Pulmonary artery endothelial cell (primary cell): ENCODE measurements around the gene CD79A. TPM values are rescaled to one million over a fixed set of nuclear protein-coding genes. Genes with fewer than 3 reads are reported as not detected.

Experiments used
- DNase-seq: peaks from one replicate; pipeline ENCODE4 v3.0.0-alpha.2; 2011; ENCODE audit warnings: low read depth, low spot score
- total RNA-seq: library from RNA; depleted of rRNA; stranded (reverse); fragments of >200 nt; gene quantifications from 2 replicates; pipeline ENCODE4 v1.2.3, GENCODE V29; 2014

Gene CD79A
- total RNA-seq, 1 donor from 2014 or later: not detected

DNA sequence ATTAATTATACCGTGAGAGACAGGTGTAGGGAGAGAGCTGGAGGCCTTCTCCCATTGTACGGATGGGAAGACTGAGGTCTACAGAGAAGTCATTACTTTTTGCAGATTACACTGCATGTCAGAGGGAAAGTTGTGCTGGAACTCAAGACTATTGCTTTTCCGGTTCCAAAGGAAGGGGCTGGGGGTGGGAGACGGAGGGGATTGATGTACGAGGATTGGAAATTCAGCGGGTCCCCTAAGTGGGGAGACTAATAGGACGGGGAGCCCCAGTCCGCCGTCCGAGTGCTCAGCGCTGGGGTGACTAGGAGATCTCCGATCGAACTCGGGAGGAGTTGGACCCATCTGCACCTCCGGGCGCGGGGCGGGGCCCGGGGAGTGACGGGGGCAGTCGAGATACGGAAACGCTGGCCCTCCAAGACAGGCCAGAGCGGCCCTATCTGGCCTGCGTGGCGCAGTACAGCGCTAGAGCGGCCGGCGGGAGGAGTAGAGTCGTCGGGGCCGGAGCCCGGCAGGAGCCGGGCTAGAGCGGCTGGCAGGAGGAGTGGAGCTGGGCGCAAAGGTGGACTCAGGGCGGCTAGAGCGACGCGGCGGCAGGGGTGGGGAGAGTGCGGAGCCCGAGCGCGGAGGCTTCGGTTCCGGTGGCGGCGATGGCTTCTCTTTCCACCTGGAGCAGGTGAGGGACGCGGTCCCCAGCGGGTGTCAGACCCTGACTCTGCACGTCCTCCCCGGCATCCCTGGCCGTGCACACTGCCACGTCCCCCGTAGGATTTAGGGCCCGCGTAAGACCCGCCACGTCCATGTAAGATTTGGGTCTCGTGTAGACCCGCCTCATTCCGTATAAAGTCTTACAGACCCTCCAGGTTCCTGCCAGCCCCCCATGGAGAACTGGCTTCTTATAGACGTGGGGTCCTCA is 7.0 kb downstream of the CD79A start:
- DNase-seq: peak; percentile 86

DNA sequence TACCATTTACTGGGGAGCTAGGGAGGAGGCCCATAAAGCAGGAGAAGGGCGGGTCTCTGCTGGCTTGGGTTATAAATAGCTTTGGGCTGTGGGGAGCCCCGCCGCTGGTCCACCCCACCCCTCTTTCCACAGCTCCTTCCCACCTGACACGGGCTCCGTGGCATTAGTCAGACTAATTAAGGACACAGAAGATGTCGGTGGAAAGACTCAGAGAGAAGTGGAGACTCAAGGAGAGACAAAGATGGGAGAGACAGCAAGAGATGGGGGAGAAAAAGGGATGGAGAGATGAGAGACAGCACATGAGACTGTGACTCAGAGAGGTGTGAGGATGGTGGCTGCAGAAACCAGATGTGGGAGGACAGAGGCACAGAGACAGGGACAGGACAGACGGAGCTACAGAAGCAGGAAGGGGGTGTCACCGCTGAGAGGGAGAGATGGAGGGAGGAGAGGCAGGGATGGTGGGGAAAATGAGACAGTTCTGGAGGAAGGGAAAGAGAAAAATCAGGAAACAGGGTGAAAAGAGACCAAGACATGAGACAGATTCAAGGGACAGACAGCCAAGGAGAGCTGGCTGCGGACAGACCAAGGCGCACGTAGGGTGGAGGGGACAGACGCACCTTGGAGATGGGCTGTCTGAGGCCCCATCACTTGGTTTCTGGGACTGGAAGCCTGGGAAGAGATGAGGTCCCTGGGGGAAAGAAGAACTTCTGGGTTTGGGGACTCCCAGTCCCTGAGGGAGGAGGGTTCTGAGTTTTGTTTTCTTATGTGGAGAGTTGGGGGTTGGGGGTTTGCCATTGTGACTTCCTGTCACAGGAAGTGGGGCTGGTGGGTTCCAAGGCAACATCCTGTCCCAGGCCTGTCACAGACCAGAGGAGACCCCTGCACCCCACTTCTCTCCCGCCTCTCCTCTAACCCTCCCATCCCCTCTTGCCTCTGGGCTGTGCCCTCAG is 10.0 kb downstream of the CD79A start:
- no peak for DNase-seq

DNA sequence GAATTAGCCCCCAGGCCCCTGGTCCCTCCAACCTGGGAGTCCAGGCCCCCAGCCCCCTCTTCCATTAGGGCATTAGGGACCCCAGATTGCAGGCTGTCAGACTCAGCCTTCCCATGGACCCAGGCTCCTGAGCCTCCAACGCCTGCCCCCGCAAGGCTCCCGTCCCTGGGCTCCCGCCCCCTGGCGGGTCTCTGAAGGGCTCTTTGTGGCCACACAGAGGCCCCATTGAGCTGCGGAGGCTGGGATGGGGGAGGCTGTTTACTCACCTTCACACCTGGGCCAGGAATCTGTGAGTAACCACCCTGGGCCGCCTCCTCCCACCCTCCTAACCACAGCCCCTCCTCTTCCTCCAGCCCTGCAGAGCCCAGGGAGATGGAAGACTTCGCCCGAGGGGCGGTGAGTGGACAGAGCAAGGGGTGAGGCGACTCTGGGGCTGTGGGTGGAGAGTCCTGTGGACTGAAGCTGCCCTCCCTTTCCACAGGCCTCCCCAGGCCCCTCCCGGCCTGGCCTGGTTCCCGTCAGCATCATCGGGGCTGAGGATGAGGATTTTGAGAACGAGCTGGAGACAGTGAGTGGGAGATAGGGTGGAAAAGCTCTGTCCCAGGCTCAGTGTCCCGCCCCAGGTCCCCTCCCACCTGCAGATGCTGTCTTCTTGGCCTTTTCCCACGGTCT is 10.8 kb downstream of the CD79A start:
- no peak for DNase-seq

DNA sequence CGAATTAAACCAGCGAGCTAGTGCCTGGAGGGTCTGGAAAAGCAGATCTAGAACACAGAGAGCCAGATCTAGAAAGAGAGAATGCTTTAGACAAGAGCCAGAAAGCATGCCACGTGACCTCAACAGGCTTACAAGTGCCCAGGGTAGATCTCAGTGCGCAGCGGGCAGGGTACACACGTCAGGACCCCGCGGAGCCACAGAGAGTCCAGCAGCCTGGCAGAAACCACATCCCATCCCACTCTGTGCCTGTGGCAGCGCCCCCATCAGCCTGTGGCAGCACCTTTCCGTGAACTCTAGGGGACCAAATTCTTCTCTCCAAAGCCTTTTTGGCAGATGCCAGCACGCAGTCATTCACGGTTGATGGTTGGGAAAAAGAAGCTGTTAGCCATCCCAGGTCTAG is 11.8 kb downstream of the CD79A start:
- DNase-seq: no peak

DNA sequence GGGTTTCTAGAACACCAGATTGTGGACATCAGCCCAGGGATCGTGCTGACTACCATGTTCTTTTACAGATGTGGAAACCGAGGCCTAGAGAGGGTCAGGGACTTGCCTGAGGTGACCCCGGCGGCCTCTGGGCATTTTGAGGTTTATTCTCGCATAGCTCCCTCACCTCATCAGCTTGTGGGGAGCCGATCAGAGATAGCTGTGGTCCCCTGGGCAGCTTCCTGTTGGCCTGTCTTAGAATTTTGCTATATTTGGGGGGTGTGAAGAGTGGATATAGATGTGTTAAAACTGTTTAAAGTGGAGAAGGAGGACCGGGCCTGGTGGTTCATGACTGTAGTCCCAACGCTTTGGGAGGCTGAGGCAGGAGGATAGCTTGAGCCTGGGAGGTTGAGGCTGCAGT is 12.8 kb downstream of the CD79A start:
- DNase-seq: no peak

DNA sequence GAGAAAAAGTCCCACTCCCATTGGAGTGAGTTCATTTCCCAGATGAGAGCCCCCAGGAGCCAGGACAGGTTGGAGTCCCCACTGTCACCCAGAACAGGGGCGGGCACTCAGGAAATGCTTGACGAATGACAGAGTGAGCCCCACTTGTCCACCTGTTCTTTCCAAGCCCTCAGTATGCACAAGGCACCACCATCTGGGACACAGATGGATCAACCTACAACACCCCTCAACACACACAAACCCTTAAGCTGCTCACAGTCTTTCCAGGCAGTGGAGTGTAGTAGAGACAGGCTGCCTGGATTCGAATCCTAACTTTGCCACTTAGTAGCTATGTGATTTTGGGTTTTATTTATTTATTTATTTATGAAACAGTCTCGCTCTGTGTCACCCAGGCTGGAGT is 13.9 kb downstream of the CD79A start:
- DNase-seq: no peak

DNA sequence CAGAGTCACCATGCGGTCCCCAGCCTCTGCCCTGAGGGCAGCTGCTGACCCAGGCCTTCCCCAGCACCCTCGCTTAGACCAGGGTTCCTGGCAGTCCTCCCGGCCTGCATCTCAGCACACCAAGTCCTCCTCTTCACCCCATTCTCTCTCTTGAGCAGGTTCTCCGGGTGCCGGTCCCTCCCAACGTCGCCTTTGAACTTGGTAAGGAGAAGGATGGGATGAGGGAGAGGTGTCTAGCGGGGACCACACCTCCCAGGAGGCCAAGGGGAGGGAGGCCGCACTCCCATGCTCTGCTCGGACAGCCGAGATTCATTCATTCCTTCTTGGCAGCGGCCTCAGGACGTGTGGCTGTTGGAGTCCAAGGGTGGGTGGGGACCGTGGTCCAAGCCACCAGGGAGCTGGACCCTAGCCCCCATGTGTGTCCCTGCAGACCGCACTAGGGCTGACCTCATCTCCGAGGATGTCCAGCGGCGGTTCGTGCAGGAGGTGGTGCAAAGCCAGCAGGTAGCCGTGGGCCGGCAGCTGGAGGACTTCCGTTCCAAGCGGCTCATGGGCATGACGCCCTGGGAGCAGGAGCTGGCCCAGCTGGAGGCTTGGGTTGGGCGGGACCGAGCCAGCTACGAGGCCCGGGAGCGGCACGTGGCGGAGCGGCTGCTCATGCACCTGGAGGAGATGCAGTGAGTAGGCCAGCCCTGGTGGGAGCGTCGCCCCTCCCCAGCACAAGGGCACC is 15.3 kb downstream of the CD79A start:
- DNase-seq: no peak

DNA sequence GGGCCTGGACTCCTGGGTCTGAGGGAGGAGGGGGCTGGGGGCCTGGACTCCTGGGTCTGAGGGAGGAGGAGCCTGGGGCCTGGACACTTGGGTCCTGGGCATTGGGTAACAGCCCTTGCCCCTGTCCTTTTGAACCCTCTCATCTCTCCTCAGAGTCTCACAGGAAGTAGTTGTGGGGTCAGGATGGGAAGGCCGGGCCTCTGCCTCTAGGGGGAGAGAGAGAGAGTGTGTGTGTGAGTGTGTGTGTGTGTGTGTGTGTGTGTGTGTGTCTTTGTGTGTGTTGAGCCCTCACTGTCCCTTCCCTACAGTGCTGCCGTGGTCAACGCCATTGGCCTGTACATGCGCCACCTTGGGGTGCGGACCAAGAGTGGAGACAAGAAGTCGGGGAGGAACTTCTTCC is 16.8 kb downstream of the CD79A start:
- DNase-seq: no peak

DNA sequence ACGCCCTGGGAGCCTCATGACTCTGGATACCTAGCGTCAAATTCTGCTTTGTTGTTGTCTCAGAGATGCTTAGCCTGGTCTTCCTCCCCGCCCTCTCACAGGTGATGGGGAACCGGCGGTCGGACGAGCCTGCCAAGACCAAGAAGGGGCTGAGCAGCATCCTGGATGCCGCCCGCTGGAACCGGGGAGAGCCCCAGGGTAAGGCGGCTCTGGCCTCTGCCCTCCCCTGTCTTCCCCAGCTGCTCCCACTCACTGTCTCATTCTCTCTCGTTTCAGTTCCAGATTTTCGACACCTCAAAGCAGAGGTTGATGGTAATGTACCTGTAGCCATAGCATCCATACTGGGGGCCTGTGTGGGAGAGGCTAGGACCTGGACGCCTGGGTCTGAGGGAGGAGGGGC is 17.3 kb downstream of the CD79A start:
- DNase-seq: no peak

DNA sequence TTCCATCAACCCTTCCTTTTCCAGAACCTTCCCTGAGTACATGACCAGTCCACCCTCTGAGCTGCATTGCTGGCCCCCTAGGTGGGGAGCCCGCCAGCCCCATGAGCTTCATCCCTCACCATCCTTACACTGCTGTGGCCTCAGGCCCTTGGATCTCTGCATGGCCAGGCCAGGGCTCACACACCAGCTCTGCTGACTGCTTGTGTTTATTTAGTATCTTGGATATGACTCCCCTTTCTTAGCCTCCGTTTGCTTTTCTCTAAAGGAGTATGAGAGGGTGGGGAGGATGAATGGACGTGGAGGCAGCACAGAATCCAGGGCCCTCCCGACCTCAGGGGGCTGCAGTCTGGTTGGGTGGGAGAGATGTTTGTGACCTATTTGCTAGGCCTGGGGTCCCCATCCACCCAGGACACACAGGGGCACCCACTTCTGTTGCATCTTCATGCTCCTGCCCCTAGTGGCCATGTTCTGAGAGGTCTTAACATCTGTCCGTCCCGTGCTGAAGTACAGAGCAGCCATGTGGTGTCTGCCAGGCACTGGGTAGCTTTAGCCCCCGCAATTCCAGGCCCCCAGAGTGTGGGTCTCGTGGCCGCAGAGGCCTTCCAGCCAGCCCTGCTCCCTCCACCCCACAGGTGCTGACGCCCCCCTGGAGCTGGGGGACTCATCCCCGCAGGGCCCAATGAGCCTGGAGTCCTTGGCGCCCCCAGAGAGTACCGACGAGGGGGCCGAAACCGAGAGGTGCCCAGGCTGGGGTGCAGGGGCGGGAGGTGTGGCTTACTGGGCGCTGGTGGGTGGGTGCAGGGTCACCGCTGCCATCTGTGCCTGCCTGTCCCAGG is 18.9 kb downstream of the CD79A start:
- no peak for DNase-seq

DNA sequence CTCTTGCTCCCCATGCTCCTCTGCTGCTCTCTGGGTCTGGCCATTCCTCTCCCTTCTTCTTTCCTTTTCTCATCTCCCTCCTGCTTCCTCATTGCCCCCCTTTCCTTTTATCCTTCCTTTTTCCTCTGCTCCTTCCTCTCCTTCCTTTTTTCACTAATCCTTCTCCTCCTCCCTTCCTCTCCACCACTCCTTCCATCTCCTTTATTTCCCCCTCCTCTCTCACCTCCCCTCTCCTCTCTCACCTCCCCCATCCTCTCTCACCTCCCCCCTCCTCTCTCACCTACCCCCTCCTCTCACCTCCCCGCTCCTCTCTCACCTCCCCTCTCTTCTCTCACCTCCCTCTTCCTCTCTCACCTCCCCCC is 19.5 kb downstream of the CD79A start:
- no peak for DNase-seq

DNA sequence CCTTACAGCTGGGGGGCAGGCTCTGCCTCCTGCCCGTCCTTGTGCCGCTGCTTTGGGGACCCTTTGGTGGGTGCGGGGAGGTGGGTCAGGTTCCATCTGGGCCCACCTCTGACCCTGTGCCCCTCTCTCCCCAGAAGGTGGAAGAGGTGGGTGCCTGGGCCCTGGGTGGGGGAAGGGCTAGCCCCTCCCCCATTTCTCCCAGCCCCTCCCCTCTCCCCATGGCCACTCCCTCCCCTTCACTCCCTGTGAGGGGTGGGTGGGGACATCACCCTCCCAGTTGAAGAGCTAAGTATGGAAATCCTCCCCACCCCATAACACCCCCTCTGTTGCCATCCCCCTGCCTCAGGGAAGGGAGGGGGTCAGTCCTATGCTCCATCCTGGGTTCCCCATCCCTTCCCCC is 20.1 kb downstream of the CD79A start:
- no peak for DNase-seq

DNA sequence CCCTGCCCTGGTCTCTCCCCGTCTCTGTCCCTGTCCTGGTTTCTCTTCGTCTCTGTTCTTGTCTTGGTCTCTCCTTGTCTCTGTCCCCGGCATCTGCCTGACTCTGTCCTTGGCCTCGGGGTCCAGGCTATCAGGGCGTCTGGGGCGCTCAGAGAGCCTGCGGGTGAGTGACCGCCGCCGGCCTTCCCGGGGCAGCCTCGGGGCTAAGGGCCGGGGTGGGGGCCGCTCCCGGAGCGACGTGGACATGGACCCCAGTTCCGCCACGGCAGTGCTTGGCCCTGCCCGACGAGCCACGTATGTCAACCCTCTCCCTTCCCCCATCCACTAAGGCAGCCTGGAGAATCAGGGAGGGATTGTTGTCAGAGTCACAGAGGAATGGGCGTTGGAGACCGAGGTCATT is 20.7 kb downstream of the CD79A start:
- DNase-seq: no peak

DNA sequence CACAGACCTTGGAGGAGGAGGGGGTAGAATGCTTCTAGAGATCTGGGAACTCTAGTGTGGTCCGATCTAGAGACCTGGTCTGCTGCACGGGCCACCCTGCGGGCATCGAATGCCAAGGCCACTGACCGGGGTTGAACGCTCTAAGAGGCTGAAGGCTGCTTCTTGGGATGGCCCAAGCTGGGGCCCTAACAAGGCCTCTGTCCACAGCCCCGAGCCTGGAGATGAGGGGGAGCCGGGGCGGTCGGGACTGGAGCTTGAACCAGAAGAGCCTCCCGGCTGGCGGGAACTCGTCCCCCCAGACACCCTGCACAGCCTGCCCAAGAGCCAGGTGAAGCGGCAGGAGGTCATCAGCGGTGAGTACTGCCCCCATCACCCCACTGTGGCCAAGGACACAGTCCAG is 21.2 kb downstream of the CD79A start:
- DNase-seq: no peak

DNA sequence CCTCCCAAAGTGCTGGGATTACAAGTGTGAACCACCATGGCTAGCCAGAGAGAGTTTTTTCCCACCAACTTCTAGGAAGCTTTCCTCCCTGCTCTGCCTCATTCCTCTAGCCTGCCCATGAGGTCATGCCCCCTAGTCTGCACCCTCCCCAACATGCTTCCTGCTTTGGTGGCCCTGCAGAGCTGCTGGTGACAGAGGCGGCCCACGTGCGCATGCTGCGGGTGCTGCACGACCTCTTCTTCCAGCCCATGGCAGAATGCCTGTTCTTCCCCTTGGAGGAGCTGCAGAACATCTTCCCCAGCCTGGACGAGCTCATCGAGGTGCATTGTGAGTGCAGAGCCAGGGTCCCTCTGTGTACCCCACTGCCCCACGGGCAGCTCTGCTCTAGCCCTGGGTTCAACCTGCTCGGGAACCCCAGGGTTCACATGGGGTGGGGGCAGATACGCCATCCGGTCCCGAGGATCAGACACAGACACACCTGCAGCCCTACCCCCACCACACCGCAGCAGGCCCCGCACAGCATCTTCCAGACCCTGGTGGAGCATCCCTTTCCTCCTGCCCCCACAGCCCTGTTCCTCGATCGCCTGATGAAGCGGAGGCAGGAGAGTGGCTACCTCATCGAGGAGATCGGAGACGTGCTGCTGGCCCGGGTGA is 24.8 kb downstream of the CD79A start:
- DNase-seq: no peak

DNA sequence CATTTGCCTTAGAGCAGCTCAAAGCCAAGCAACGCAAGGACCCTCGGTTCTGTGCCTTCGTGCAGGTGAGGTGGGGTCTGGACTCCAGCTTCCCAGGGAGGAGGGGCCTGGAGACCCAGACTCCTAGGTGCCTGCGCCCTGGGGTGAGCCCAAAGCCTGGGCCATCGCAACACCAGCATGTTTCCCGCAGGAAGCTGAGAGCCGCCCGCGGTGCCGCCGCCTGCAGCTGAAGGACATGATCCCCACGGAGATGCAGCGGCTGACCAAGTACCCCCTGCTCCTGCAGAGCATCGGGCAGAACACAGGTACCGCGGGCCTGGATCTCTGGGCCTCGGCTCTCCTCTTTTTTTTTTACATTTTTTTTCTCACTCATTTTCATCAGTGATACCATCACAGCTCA is 25.5 kb downstream of the CD79A start:
- no peak for DNase-seq

DNA sequence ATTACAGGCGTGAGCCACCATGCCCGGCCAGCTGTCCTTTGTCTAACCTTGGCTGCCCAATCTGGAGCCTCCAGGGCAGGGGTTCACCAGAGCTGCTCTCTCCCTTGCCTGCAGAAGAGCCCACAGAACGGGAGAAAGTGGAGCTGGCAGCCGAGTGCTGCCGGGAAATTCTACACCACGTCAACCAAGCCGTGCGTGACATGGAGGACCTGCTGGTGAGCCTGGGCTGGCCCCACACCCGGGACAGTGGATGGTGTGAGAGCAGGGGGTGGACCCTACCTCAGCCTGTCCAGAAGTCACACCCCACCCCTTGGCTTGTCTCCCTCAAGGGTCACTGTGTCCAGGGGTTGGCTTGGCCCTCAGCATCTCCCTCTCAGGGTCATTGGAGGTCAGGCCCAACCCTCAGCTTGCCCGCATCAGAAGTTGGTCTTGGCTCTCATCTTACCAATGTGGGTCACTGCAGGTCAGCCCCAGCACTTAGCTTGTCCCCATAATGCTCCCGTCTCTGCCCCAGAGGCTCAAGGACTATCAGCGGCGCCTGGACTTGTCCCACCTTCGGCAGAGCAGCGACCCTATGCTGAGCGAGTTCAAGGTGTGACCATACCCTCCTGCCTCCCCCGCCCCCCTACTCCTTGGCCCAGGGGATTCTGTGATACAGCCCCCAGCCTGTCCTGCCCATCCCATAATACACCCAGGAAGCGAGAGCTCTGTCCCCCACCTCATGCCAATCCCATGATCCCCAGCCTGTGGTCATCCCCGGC is 26.3 kb downstream of the CD79A start:
- no peak for DNase-seq

DNA sequence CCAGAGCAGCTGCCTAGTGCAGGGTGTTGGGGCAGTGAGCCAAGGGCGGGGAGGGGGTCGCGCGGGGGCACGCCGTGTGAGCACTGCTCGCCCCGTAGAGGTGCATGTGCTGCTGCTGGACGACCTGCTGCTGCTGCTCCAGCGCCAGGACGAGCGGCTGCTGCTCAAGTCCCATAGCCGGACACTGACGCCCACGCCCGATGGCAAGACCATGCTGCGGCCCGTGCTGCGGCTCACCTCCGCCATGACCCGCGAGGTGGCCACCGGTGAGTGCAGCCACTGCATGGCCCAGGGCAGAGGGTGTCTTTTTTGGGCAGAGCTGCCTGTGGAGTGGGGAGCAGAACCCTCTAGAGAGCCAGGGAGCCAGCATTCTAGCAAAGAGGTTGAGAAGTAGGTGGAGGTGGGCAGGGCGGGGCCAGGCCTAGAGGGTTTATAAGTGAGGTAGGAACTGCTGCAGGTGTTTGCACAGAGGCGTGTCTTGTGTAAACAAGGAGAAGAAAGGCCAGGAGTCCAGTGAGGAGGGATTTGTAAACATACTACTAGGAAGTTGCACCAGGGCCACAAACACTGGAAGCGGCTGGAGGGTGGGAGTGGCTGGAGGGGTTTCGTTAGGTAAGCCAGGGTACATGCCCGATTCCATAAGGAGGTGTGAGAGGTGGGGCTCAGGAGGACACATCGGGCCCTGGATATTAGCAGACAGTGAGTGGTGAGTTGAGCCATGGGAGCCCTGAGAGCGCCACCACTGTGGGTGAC is 27.2 kb downstream of the CD79A start:
- no peak for DNase-seq
